HEK293T (cell line): Measurements from ENCODE around the gene GALNT11.

ENCODE experiments used
- ARNT ChIP-seq: fragments of 450-650 bp; IDR thresholded peaks from 2 replicates; pipeline ENCODE4 v1.6.1; 2017; ENCODE audit warnings: mild to moderate bottlenecking
- BHLHE40 ChIP-seq: fragments of 450-650 bp; IDR thresholded peaks from 2 replicates; pipeline ENCODE4 v1.6.1; 2016; ENCODE audit warnings: mild to moderate bottlenecking, moderate library complexity, borderline replicate concordance
- ELF4 ChIP-seq: fragments of 450-650 bp; IDR thresholded peaks from 2 replicates; pipeline ENCODE4 v1.6.1; 2017; ENCODE audit warnings: antibody characterized with exemption
- FOXA1 ChIP-seq: fragments of 450-650 bp; IDR thresholded peaks from 2 replicates; pipeline ENCODE4 v1.6.1; 2016; ENCODE audit warnings: mild to moderate bottlenecking
- FOXK2 ChIP-seq: fragments of 450-650 bp; IDR thresholded peaks from 2 replicates; pipeline ENCODE4 v1.6.1; 2016; ENCODE audit warnings: mild to moderate bottlenecking
- FOXM1 ChIP-seq: fragments of 450-650 bp; IDR thresholded peaks from 2 replicates; pipeline ENCODE4 v1.6.1; 2017; ENCODE audit warnings: mild to moderate bottlenecking, borderline replicate concordance
- LEF1 ChIP-seq: fragments of 450-650 bp; IDR thresholded peaks from 2 replicates; pipeline ENCODE4 v1.6.1; 2017; ENCODE audit warnings: mild to moderate bottlenecking, borderline replicate concordance
- NFRKB ChIP-seq: fragments of 450-650 bp; IDR thresholded peaks from 2 replicates; pipeline ENCODE4 v1.6.1; 2016; ENCODE audit warnings: mild to moderate bottlenecking, moderate library complexity
- PKNOX1 ChIP-seq: fragments of 450-650 bp; IDR thresholded peaks from 2 replicates; pipeline ENCODE4 v1.6.1; 2016
- SP1 ChIP-seq: fragments of 450-650 bp; IDR thresholded peaks from 2 replicates; pipeline ENCODE4 v1.6.1; 2017
- SUZ12 ChIP-seq: fragments of 450-650 bp; IDR thresholded peaks from 2 replicates; pipeline ENCODE4 v1.6.1; 2016; ENCODE audit warnings: mild to moderate bottlenecking

GRCh38 chr7:152129682-152130081 lies 104.2 kb downstream of the GALNT11 start:
- TF ChIP-seq FOXK2 (no peak), ARNT (no peak), FOXM1 (no peak), NFRKB (no peak), FOXA1 (no peak), PKNOX1 (no peak), ELF4 (no peak), BHLHE40 (no peak), SUZ12 (no peak), SP1 (no peak), LEF1 (no peak)
